DND-41 (cell line): Measurements from ENCODE around the gene PRELID3B.

Experiments used
- EZH2 ChIP-seq: IDR thresholded peaks from 3 replicates; pipeline ENCODE4 v1.6.1; 2012; ENCODE audit warnings: borderline replicate concordance, low read depth, mild to moderate bottlenecking, moderate library complexity, low read length, inconsistent platforms; ENCODE audit not compliant: severe bottlenecking
- TF ChIP-seq, protein P1 (sequence below): IDR thresholded peaks from 2 replicates; pipeline ENCODE4 v1.5.1; 2012; ENCODE audit warnings: borderline replicate concordance, low read length, moderate library complexity, mild to moderate bottlenecking; ENCODE audit not compliant: poor library complexity, severe bottlenecking; ENCODE audit errors: extremely low read depth

DNA sequence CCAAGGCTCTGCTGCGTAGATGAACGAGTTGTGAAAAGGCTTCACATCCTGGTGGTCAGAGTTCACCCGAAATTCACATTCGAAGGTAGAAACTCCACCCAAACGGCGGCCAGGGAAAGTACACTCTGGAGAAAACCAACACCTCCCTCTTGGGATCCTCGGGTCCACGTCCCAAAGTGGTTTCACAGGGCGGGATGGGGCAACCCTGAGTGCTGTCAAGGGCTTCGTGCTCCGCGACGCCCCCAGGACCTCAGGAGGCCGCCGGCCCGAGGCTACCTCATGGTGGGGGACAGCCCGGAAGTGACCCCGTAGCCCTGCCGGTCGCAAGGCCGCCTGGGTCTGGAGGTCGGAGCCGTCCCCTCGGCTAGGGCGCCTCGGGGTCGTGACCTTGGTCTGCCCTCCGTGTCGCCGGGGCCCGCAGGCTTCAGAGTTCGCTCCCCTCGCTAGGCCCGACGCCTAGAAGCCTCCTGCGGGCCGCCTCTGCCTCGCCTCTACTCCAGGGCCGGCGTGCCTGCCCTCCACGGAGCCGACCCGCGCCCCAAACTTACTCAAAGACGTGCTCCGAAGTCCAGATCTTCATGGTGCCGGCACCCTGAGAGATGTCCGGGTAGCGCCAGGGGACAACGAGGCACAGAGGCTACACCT is at the start of gene PRELID3B:
- TF ChIP-seq, protein P1, sequence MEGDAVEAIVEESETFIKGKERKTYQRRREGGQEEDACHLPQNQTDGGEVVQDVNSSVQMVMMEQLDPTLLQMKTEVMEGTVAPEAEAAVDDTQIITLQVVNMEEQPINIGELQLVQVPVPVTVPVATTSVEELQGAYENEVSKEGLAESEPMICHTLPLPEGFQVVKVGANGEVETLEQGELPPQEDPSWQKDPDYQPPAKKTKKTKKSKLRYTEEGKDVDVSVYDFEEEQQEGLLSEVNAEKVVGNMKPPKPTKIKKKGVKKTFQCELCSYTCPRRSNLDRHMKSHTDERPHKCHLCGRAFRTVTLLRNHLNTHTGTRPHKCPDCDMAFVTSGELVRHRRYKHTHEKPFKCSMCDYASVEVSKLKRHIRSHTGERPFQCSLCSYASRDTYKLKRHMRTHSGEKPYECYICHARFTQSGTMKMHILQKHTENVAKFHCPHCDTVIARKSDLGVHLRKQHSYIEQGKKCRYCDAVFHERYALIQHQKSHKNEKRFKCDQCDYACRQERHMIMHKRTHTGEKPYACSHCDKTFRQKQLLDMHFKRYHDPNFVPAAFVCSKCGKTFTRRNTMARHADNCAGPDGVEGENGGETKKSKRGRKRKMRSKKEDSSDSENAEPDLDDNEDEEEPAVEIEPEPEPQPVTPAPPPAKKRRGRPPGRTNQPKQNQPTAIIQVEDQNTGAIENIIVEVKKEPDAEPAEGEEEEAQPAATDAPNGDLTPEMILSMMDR: no peak
- no peak for TF ChIP-seq EZH2
